GM12874 (cell line): ENCODE measurements around the gene CDC40.

Experiments
- TF ChIP-seq, protein P1 (sequence below): IDR thresholded peaks from 2 replicates; pipeline ENCODE4 v1.5.1; 2011; ENCODE audit warnings: low read depth, mild to moderate bottlenecking, control low read depth, low read length, moderate library complexity; ENCODE audit not compliant: insufficient read depth

Gene CDC40

GRCh38 chr6:110173506-110174132 is 6.6 kb upstream of the CDC40 start:
- TF ChIP-seq, protein P1, sequence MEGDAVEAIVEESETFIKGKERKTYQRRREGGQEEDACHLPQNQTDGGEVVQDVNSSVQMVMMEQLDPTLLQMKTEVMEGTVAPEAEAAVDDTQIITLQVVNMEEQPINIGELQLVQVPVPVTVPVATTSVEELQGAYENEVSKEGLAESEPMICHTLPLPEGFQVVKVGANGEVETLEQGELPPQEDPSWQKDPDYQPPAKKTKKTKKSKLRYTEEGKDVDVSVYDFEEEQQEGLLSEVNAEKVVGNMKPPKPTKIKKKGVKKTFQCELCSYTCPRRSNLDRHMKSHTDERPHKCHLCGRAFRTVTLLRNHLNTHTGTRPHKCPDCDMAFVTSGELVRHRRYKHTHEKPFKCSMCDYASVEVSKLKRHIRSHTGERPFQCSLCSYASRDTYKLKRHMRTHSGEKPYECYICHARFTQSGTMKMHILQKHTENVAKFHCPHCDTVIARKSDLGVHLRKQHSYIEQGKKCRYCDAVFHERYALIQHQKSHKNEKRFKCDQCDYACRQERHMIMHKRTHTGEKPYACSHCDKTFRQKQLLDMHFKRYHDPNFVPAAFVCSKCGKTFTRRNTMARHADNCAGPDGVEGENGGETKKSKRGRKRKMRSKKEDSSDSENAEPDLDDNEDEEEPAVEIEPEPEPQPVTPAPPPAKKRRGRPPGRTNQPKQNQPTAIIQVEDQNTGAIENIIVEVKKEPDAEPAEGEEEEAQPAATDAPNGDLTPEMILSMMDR, result no peak

GRCh38 chr6:110178626-110179405 is 1.4 kb upstream of the CDC40 start:
- TF ChIP-seq, protein P1, result peak; percentile 15; the same call in 1 of the 2 replicates

DNA sequence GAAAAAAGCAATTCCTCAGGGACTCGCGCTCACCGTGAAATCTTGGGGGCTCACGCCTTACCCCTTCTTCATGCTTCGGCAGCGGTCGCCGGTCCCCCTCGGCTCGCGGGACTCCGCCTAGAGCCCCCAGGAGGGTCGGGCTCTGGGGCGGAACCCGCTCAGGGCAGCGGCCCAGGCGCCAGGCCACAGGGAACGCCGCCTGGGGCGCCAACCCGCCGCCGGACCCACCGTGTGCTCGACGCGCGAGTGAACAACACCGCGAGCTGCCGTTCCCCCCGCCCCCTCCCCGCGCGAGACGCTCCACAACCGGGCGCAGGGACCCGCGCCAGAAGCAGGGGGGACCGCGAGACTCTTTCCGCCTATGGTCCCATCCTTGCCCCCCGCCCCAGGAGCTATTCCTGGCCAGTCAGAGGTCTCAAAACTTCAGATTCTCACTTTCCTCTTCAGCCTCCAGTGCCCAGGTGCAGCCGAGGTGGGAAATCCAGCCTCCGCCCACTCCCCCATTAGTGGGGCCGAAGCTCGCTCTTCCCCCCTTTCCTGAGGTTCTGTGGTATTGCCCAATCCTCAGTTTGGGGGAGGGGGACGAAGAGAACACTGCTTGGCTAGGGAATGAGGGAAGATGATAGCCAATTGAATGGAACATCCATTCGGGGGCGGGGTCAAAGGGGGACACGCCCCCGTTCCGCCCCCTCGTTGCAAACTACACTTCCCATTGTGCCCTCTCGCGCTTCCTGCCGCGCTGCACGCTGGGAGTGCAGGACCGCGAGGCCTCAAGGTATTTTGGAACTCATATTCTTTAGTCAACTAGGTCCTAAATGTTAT is 610 bp upstream of the CDC40 start, which contains the start of gene WASF1:
TSS of gene WASF1 (minus strand) at position 265 of the 822 bp plus-strand sequence. CDS start 52,069 bp downstream, outside the sequence.
- TF ChIP-seq, protein P1, result no peak

- TF ChIP-seq, protein P1, result no peak
Observed at GRCh38 chr6:110181131-110182030, 1.2 kb downstream of the CDC40 start.

DNA sequence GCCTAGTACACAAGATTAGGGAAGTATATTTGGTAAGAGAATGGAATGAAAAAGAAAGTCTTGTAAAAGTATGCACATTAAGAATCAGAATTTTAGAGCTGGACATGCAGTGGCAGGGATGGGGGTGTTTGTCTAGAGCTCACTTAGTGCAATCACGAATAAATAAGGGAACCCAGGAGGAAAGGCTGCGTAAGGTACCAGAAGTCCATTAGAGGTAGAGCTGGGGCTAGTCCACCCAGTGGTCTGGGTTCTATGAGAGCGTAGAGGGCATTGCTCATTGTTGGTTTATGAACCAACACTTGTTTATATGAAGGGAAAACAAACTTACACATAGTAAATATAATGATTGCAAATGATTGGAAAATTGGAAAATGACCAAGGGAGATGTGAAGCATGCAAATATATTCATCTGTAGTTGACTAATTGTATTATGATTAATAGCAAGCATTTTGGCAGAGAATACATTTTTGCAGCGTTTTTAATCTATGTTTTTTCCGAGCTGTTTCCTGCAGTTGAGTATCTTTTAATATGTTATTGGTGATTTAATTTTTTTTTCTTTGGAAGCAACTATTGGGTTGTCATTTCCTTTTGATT is 3.2 kb downstream of the CDC40 start:
- TF ChIP-seq, protein P1, result no peak

DNA sequence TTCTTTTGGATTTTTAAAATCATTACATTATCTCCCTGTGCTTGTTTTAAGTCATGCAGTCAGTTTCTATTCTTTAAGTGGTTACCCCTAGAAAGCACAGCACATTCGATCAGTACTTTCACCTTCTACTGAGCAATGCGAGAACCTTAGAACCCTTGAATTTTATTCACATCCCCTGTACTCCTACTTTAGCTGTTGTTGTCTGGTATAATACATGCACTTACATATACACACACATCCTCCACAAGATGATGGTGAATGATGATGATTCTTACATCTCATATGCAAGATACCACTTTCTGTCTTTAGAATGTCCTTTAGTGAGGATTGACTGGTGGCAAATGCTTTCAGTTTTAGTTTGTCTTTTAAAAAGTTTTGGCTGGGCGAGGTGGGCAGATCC is 5.7 kb downstream of the CDC40 start:
- TF ChIP-seq, protein P1, result no peak
